Endothelial cell of umbilical vein (primary cell): ENCODE results near the gene NAA40.

Source experiments
- EZH2 ChIP-seq: IDR thresholded peaks from 2 replicates; pipeline ENCODE4 v1.6.1; 2012; ENCODE audit warnings: borderline replicate concordance, low read depth, mild to moderate bottlenecking, moderate library complexity, low read length, inconsistent platforms; ENCODE audit not compliant: severe bottlenecking
- FOS ChIP-seq: IDR thresholded peaks from 2 replicates; pipeline ENCODE4 v1.6.1; 2011; ENCODE audit warnings: mild to moderate bottlenecking, low read length, moderate library complexity, borderline replicate concordance; ENCODE audit not compliant: insufficient read depth
- GATA2 ChIP-seq: IDR thresholded peaks from 2 replicates; pipeline ENCODE4 v1.7.0; 2011; ENCODE audit warnings: low read depth, mild to moderate bottlenecking, moderate library complexity, mixed read lengths, low read length; ENCODE audit not compliant: insufficient read length, insufficient read depth
- MYC ChIP-seq: IDR thresholded peaks from one replicate; pipeline ENCODE4 v1.6.1; 2011; ENCODE audit warnings: mild to moderate bottlenecking, low read depth, low read length
- POLR2A ChIP-seq: IDR thresholded peaks from 2 replicates; pipeline ENCODE4 v1.6.1; 2012; ENCODE audit warnings: low read depth, mild to moderate bottlenecking, control low read depth, low read length
- POLR2AphosphoS5 ChIP-seq: IDR thresholded peaks from 2 replicates; pipeline ENCODE4 v1.6.1; 2012; ENCODE audit warnings: low read depth, mild to moderate bottlenecking, control low read depth, low read length, moderate library complexity; ENCODE audit not compliant: insufficient read depth
- TF ChIP-seq, protein P1 (sequence below), 2 donors: IDR thresholded peaks; 1 replicate in 1 of 2; 2 replicates in 1 of 2; pipeline ENCODE4 v1.5.1; 2011; ENCODE audit warnings: low read length in 2 of 2, mild to moderate bottlenecking in 2 of 2, moderate library complexity in 2 of 2, control low read depth in 1 of 2, inconsistent platforms in 1 of 2, low read depth in 1 of 2; ENCODE audit not compliant: insufficient read depth in 1 of 2; ENCODE audit errors: extremely low read depth in 1 of 2
- TF ChIP-seq, protein P2 (sequence below): IDR thresholded peaks from 2 replicates; pipeline ENCODE4 v1.6.1; 2011; ENCODE audit not compliant: insufficient read depth, insufficient read length

DNA sequence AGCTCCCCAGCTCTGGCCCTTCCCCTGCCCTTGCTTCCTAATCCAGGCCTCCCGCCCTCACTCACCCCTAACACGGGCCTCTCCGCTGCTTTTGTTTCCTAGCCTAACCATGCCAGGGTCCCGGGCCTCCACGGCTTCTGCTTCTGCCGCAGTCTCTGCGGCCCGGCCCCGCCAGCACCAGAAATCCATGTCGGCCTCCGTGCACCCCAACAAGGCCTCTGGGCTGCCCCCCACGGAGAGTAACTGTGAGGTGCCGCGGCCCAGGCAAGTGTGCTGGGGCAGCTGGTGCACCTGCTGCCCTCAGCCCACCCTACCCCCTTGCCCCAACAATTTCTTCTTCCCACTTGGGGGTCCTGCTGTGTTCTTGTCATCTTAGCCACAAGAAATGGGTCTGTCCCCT, 34.9 kb upstream of the NAA40 start:
- TF ChIP-seq, protein P1, sequence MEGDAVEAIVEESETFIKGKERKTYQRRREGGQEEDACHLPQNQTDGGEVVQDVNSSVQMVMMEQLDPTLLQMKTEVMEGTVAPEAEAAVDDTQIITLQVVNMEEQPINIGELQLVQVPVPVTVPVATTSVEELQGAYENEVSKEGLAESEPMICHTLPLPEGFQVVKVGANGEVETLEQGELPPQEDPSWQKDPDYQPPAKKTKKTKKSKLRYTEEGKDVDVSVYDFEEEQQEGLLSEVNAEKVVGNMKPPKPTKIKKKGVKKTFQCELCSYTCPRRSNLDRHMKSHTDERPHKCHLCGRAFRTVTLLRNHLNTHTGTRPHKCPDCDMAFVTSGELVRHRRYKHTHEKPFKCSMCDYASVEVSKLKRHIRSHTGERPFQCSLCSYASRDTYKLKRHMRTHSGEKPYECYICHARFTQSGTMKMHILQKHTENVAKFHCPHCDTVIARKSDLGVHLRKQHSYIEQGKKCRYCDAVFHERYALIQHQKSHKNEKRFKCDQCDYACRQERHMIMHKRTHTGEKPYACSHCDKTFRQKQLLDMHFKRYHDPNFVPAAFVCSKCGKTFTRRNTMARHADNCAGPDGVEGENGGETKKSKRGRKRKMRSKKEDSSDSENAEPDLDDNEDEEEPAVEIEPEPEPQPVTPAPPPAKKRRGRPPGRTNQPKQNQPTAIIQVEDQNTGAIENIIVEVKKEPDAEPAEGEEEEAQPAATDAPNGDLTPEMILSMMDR (IDR thresholded peaks at IDR 0.05; ENCODE audit: extremely low read depth in 1 of 2, insufficient read depth in 1 of 2, low read depth in 1 of 2, low read length in 2 of 2) = no peak
- TF ChIP-seq GATA2 = no peak
- TF ChIP-seq POLR2AphosphoS5 = no peak
- no peak for TF ChIP-seq POLR2A
- TF ChIP-seq, protein P2, sequence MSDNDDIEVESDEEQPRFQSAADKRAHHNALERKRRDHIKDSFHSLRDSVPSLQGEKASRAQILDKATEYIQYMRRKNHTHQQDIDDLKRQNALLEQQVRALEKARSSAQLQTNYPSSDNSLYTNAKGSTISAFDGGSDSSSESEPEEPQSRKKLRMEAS = no peak
- no peak for TF ChIP-seq MYC
- no peak for TF ChIP-seq EZH2
- TF ChIP-seq FOS = no peak
